ENCODE measurements around the gene FSTL3.
"Not testable (repeated sequence)": the region's sequence is repeated elsewhere in the genome, so short reads cannot be mapped to it uniquely, and the experiment has no call there.

FSTL3 gene

GRCh38 chr19:722553-723101 lies 46.4 kb downstream of the FSTL3 start:
- FAIRE-seq, result no peak
- DNase-seq (ENCODE audit: insufficient read length, low spot score), result no peak
- TF ChIP-seq CTCF (IDR thresholded peaks at IDR 0.05; ENCODE audit: insufficient read depth, missing control alignments), result no peak

GRCh38 chr19:723247-723646 lies 47.1 kb downstream of the FSTL3 start:
- DNase-seq (ENCODE audit: insufficient read length, low spot score) (no peak), FAIRE-seq (no peak)
- TF ChIP-seq CTCF (IDR thresholded peaks at IDR 0.05; ENCODE audit: insufficient read depth, missing control alignments), result no peak

GRCh38 chr19:723714-724113 lies 47.5 kb downstream of the FSTL3 start:
- TF ChIP-seq CTCF (IDR thresholded peaks at IDR 0.05; ENCODE audit: insufficient read depth, missing control alignments), result no peak
- FAIRE-seq (no peak), DNase-seq (ENCODE audit: insufficient read length, low spot score) (no peak)

- FAIRE-seq (no peak), DNase-seq (ENCODE audit: insufficient read length, low spot score) (no peak)
- no peak for TF ChIP-seq CTCF (IDR thresholded peaks at IDR 0.05; ENCODE audit: insufficient read depth, missing control alignments)
Measured at GRCh38 chr19:725461-726089, 49.4 kb downstream of the FSTL3 start.

GRCh38 chr19:726993-727956 lies 51.1 kb downstream of the FSTL3 start:
- no peak for FAIRE-seq
- TF ChIP-seq CTCF (IDR thresholded peaks at IDR 0.05; ENCODE audit: insufficient read depth, missing control alignments), result no peak
- no peak for DNase-seq (ENCODE audit: insufficient read length, low spot score)

GRCh38 chr19:728011-728410 lies 51.8 kb downstream of the FSTL3 start:
- DNase-seq (ENCODE audit: insufficient read length, low spot score) (no peak), FAIRE-seq (no peak)
- TF ChIP-seq CTCF (IDR thresholded peaks at IDR 0.05; ENCODE audit: insufficient read depth, missing control alignments), result no peak

- not testable (repeated sequence) for FAIRE-seq; DNase-seq (ENCODE audit: insufficient read length, low spot score)
Measured at GRCh38 chr19:729564-729963, 53.4 kb downstream of the FSTL3 start.
